HG02981 (cell line): ENCODE measurements around the gene SUMO1.
A peak's percentile ranks its signal among the peaks of the same experiment; 100 is the strongest.
"Not testable (repeated sequence)": the region's sequence is repeated elsewhere in the genome, so short reads cannot be mapped to it uniquely, and the experiment has no call there.

Experiments
- ATAC-seq: cut with Tn5 transposase; IDR thresholded peaks from one replicate; pipeline ENCODE4 v1.9.1; 2021; ENCODE audit warnings: mild to moderate bottlenecking, moderate library complexity; ENCODE audit not compliant: unreplicated experiment

Gene SUMO1

DNA sequence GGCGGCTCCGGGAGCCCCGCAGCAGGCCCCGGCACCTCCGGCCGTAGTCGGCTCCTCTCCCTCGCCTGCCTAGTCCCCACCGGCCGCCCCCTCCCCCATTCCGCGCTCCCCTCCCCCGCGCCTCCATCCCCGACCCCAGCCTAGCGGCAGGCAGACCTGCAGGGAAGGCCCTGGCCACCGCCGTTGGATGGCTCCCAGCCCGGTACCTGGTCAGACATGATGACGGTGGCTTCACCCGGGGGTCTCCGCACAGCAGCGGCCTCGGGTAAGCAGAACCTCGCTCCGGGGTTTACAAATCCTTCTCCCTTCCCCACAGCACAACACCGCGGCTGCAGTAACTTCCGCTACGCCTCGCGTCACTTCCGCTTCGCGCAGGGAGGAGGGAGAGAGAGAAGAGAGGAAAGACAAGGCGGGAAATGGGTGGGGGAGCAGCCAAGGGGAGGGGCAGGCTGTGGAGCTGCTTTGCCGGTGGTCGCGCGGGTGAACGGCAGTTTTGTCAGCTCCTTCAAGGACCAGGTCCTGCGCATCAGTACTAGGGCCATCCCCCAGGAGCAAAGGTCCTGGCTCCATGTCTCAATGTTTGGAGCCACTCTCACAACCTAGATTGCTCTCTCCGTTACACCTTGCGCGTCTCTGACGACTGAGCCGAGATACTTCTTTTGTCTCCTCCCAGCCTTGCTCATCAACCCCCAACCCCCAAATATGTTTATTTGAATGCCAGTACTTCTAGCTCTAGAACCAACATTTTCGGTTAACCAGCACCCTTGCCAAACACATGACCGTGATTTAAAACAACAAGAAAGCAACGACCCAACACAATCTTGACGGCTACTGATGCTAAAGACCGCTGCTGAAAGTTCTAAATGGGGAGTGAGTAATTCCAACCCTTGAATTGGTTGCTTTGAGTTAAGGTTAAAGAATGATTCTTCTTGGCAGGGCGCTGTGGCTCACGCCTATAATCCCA is at the start of gene SUMO1:
SUMO1 (minus strand) TSS at position 364 of the 964 bp plus-strand sequence; CDS start at position 218, 146 bp downstream.
- ATAC-seq, result peak; percentile 97

DNA sequence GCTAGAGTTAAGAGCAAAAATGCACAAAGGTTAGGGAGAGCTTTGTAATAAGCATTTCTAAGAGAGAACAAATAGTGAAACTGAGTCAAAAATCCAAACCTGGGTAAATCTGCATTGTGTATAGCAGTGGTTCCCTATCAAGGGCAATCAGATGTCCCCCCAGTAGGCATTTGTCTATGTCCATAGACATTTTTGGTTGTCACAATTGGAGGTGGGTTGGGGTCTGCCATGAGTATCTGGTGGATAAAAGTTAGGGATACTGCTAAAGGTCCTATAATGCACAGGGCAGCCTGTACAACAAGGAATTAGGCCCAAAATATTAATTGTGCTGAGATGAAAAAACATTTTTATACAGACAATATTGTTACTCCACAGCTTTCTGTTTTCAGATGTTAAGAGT is 48.2 kb upstream of the SUMO1 start:
- no peak for ATAC-seq

- no peak for ATAC-seq
Measured at GRCh38 chr2:202278944-202279343, 40.5 kb upstream of the SUMO1 start.

DNA sequence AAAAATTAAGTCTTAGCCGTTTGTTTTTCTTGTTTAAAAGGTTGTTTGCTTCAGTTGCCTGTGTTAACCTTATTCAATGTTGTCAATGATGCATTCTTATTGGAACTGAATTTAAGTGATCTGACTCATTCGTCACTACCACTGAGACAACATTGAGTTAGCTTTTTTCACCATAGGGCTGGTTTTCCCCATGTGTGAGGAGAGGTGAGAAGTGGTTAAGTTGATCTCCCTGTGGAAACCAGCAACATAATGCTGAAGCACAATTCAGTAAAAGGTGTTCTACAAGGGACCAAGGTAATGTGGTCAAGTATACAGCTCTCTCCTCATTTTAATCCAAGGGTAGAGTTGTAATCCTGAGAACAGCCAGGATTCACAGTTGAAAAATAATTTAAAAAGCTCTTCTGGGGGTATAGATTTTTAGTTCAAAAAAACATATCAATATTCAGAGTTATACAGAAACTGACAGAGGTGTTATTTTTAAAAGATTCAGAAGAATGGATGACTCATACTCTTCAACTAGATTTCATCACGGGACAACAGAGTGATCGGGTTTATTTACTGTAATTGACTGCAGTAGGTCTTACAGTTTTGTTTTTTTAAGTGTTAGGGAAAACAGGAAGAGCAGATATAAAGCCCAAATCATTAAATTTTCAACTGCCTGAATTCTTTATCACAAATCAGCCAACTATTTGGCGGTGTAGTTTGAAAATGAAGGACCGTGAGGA is 39.8 kb upstream of the SUMO1 start:
- no peak for ATAC-seq

DNA sequence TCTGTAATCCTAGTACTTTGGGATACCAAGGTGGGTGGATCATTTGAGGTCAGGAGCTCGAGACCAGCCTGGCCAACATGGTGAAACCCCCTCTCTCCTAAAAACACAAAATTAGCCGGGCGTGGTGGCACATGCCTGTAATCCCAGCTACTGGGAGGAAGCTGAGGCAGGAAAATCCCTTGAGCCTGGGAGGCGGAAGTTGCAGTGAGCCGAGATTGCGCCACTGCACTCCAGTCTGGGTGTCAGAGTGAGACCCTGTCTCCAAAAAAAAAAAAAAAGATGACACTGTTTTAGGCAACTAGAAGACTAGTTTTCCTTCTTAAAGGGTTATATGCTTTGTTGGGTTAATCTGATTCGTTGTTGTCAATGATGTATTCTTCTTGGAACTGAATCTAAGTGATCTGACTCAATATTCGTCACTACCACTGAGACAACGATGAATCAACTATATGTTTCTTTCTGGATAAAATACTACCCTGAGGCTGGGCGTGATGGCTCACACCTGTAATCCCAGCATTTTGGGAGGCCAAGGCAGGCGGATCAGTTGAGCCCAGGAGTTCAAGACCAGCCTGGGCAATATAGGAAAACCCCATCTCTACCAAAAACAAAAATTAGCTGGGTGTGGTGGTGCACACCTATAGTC is 37.8 kb upstream of the SUMO1 start:
- ATAC-seq, result not testable (repeated sequence)

DNA sequence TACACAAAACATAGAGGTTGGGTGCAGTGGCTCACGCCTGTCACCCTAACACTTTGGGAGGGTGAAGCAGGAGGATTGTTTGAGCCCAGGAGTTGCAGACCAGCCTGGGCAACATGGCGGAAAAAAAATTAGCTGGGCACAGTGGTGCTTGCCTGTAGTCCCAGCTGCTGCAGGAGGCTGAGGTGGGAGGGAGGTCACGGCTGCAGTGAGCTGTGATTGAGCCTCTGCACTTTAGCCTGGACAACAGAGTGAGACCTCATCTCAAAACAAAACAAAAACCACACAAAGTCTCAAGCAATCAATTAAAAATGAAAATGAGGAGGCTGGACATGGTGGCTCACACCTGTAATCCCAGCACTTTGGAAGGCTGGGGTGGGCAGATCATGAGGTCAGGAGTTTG is 32.1 kb upstream of the SUMO1 start:
- no peak for ATAC-seq

- no peak for ATAC-seq
Measured at GRCh38 chr2:202269585-202269984, 31.2 kb upstream of the SUMO1 start.

- no peak for ATAC-seq
Measured at GRCh38 chr2:202267495-202267894, 29.1 kb upstream of the SUMO1 start.

DNA sequence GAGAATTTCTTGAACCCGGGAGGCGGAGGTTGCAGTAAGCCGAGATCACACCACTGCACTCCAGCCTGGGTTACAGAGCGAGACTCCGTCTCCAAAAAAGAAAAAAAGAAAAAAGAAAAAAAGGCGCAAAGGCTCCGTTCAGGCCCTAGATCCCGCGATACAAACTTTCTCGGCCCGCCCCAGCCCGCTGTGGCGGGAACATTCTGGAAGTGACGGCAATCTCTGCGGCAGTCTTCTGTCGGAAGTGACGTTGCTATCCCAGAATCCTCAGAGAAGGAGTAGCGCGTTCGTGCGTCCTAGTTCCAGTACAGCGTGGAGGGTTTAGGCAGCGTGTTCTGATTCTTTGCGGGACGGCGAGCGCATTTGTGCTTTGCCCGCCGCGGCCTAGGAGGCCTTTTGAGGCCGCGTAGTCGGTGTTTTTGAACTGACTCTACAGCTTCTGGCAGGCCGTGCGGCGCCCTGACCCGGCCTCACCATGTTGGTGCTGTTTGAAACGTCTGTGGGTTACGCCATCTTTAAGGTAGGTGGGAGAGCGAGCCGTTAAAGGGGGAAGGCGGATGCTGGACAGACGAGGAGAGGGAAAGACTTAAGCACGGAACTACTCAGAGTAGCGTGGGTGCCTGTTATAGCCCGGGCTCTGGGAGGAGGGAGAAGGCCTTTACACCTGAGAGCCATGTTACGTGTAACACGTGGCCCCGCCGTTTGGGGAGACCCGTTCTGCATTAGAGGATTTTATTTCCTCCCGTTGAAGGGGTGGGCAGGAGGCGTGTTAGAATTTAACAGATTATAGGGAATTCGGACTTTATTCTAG is 27.3 kb upstream of the SUMO1 start, which contains the start of gene NOP58:
NOP58 (plus strand) TSS at position 297 of the 811 bp plus-strand sequence; CDS start at position 476, 179 bp downstream.
- peak; percentile 85 for ATAC-seq

GRCh38 chr2:202261531-202261930 is 23.1 kb upstream of the SUMO1 start:
- no peak for ATAC-seq

DNA sequence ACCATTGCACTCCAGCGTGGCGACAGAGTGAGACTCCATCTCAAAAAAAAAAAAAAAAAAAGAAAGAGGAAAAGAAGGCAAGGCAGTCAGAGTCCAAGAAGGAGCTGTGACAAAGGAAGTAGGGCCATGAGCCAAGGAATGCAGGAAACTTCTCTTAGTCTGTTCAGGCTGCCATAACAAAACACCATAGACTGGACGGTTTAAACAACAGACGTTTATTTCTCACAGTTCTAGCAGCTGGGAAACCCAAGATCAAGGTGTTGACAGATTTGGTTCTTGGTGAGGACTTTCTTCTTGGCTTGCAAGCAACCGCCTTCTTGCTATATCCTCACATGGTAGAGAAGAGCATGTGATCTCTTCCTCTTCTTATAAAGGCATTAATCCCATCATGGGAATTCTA is 13.1 kb upstream of the SUMO1 start:
- no peak for ATAC-seq

DNA sequence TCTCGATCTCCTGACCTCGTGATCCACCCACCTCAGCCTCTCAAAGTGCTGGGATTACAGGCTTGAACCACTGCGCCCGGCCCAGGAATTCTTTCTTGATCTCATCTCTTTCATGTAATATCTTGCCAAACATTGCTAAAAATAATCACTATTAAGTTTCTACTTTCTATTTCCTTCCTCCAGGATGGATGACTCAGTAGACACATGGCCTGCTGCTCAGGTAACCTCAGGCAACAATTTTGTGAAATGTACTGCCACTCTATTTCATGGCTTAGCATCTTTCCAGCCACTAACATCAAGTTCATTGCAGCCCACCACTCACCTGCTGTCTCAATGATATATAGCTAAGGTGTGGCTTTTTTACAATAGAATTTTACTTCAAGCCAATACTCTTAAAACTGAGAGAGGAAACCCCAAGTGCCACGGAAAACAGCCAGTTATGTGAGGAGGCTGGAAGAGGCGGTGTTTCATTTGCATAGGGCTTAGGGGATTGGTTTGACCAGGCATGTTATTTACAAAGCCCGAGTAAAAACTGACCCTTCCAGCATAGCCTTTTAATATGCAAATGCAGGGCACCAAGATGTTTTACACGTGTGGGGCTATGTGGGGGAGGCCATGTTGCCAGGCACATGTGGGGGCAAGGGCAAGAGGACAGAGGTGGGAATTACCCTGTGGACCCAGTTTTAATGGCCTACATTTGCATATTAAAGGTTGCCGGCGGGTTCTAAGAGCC is 11.3 kb upstream of the SUMO1 start:
- no peak for ATAC-seq

GRCh38 chr2:202247710-202248109 is 9.3 kb upstream of the SUMO1 start:
- not testable (repeated sequence) for ATAC-seq

- ATAC-seq, result peak; percentile 32
Measured at GRCh38 chr2:202237787-202238233, 587 bp downstream of the SUMO1 start.

- ATAC-seq, result no peak
Measured at GRCh38 chr2:202221873-202222272, 16.5 kb downstream of the SUMO1 start.

DNA sequence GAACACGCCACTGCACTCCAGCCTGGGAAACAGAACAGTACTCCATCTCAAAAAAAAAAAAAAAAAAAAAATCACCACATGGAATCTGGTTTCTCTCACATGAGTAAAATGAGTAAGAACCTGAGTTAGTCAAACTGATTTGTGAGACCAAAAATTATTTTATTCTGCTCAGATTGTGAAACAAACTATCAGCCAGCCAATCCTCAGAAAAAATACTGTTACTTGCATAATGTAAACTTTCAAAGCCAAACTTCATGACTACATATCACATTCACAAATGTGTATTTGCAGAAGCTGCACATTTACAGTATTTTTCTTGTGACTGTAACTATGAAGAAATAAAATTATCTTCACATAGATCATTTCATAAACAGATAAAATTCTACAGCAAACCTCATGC is 23.2 kb downstream of the SUMO1 start:
- ATAC-seq, result no peak

GRCh38 chr2:202208526-202208925 is 29.9 kb downstream of the SUMO1 start:
- no peak for ATAC-seq

GRCh38 chr2:202204855-202205254 is 33.5 kb downstream of the SUMO1 start:
- ATAC-seq, result no peak

DNA sequence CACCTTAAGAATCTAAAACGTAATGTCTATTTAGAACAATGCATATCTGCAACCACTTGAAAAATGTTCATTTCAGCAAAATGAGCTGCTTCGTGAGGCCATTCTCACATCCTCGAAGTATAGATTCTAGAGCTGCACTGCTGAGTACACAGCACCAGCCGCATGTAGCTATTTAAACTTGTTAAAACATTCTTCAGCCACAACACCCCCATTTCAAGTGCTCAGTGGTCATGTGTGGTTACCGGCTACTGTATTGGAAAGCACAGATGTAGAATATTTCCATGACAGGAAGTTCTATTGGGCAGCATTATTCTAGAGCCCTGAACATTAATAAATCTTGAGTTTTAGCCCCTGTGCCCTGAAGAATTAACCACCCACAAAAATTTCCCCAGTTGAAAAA is 35.0 kb downstream of the SUMO1 start:
- no peak for ATAC-seq
